Measurements from ENCODE around the gene GPR141.
"Not testable (repeated sequence)": the region's sequence is repeated elsewhere in the genome, so short reads cannot be mapped to it uniquely, and the experiment has no call there.

GRCh38 chr7:37704328-37704833, 20.8 kb downstream of the GPR141 start:
- not testable (repeated sequence) for TF ChIP-seq ZNF8 (CRISPR knock-in tag; IDR thresholded peaks at IDR 0.05)
- TF ChIP-seq, protein P1, sequence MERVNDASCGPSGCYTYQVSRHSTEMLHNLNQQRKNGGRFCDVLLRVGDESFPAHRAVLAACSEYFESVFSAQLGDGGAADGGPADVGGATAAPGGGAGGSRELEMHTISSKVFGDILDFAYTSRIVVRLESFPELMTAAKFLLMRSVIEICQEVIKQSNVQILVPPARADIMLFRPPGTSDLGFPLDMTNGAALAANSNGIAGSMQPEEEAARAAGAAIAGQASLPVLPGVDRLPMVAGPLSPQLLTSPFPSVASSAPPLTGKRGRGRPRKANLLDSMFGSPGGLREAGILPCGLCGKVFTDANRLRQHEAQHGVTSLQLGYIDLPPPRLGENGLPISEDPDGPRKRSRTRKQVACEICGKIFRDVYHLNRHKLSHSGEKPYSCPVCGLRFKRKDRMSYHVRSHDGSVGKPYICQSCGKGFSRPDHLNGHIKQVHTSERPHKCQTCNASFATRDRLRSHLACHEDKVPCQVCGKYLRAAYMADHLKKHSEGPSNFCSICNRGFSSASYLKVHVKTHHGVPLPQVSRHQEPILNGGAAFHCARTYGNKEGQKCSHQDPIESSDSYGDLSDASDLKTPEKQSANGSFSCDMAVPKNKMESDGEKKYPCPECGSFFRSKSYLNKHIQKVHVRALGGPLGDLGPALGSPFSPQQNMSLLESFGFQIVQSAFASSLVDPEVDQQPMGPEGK (CRISPR knock-in tag; IDR thresholded peaks at IDR 0.05; ENCODE audit: borderline replicate concordance): not testable (repeated sequence)
